ENCODE results near the gene CCDC66. TPM values are rescaled to one million over a fixed set of nuclear protein-coding genes. Genes with fewer than 3 reads are reported as not detected.
"Not testable (repeated sequence)": the region's sequence is repeated elsewhere in the genome, so short reads cannot be mapped to it uniquely, and the experiment has no call there.

CCDC66 gene
- total RNA-seq, 1 donor from 2014 or later, result 12.6 TPM

- no peak for DNase-seq (ENCODE audit: low spot score)
- peaks cover 14% of the 10 kb centered on the region for H3K4me1 Mint-ChIP-seq (ENCODE audit: low read depth)
These were observed 34.3 kb downstream of the CCDC66 start for GRCh38 chr3:56591262-56591661.

GRCh38 chr3:56593455-56594158 is 36.6 kb downstream of the CCDC66 start:
- TF ChIP-seq CTCF (IDR thresholded peaks at IDR 0.05), result no peak

More at GRCh38 chr3:56591262-56591661, 34.3 kb downstream of the CCDC66 start:
- H3K36me3 Mint-ChIP-seq (ENCODE audit: low read depth), result peaks cover 11% of the 10 kb centered on the region
- no peak overlapping the region for H3K27ac Mint-ChIP-seq (ENCODE audit: unreplicated experiment)
- H3K27me3 Mint-ChIP-seq (ENCODE audit: low read depth), result no peaks in the 10 kb centered on the region
- H3K9me3 Mint-ChIP-seq (ENCODE audit: low read depth), result no peaks in the 10 kb centered on the region
- no peak overlapping the region for H3K4me3 Mint-ChIP-seq (ENCODE audit: unreplicated experiment)
- no peak for TF ChIP-seq CTCF (IDR thresholded peaks at IDR 0.05)

GRCh38 chr3:56595975-56596840 is 39.2 kb downstream of the CCDC66 start:
- peaks cover 8% of the 10 kb centered on the region for H3K9me3 Mint-ChIP-seq (ENCODE audit: low read depth)
- peaks cover 2% of the 10 kb centered on the region for H3K4me1 Mint-ChIP-seq (ENCODE audit: low read depth)
- H3K27me3 Mint-ChIP-seq (ENCODE audit: low read depth), result no peaks in the 10 kb centered on the region
- DNase-seq (ENCODE audit: low spot score), result no peak
- peaks cover 30% of the 10 kb centered on the region for H3K36me3 Mint-ChIP-seq (ENCODE audit: low read depth)
- H3K27ac Mint-ChIP-seq (ENCODE audit: unreplicated experiment), result no peak overlapping the region
- TF ChIP-seq CTCF (IDR thresholded peaks at IDR 0.05), result no peak
- H3K4me3 Mint-ChIP-seq (ENCODE audit: unreplicated experiment), result no peak overlapping the region

More at GRCh38 chr3:56593455-56594158, 36.6 kb downstream of the CCDC66 start:
- H3K4me1 Mint-ChIP-seq (ENCODE audit: low read depth), result peaks cover 14% of the 10 kb centered on the region
- H3K4me3 Mint-ChIP-seq (ENCODE audit: unreplicated experiment), result no peak overlapping the region
- no peak for DNase-seq (ENCODE audit: low spot score)
- no peaks in the 10 kb centered on the region for H3K9me3 Mint-ChIP-seq (ENCODE audit: low read depth)
- peaks cover 20% of the 10 kb centered on the region for H3K36me3 Mint-ChIP-seq (ENCODE audit: low read depth)
- H3K27ac Mint-ChIP-seq (ENCODE audit: unreplicated experiment), result no peak overlapping the region
- H3K27me3 Mint-ChIP-seq (ENCODE audit: low read depth), result no peaks in the 10 kb centered on the region

- peaks cover 48% of the 10 kb centered on the region for H3K36me3 Mint-ChIP-seq (ENCODE audit: low read depth)
- H3K27ac Mint-ChIP-seq (ENCODE audit: unreplicated experiment); H3K4me3 Mint-ChIP-seq (ENCODE audit: unreplicated experiment); H3K4me1 Mint-ChIP-seq (ENCODE audit: low read depth); DNase-seq (ENCODE audit: low spot score); H3K27me3 Mint-ChIP-seq (ENCODE audit: low read depth): not testable (repeated sequence)
- peaks cover 33% of the 10 kb centered on the region for H3K9me3 Mint-ChIP-seq (ENCODE audit: low read depth)
These were observed 51.5 kb downstream of the CCDC66 start for GRCh38 chr3:56608479-56608878.

GRCh38 chr3:56610669-56611335 is 53.8 kb downstream of the CCDC66 start:
- H3K27me3 Mint-ChIP-seq (ENCODE audit: low read depth), result no peaks in the 10 kb centered on the region
- peaks cover 23% of the 10 kb centered on the region for H3K9me3 Mint-ChIP-seq (ENCODE audit: low read depth)
- no peak overlapping the region for H3K4me3 Mint-ChIP-seq (ENCODE audit: unreplicated experiment)
- no peak overlapping the region for H3K27ac Mint-ChIP-seq (ENCODE audit: unreplicated experiment)
- peaks cover 8% of the 10 kb centered on the region for H3K4me1 Mint-ChIP-seq (ENCODE audit: low read depth)
- no peak for TF ChIP-seq CTCF (IDR thresholded peaks at IDR 0.05)
- H3K36me3 Mint-ChIP-seq (ENCODE audit: low read depth), result peaks cover 35% of the 10 kb centered on the region
- no peak for DNase-seq (ENCODE audit: low spot score)
